Stomach smooth muscle (tissue), 2 donors: ENCODE data around the gene MYL5.
"Not testable (repeated sequence)": the region's sequence is repeated elsewhere in the genome, so short reads cannot be mapped to it uniquely, and the experiment has no call there.

Experiments
- H3K27ac ChIP-seq: one replicate; pipeline ENCODE4 v1.7.0; 2013; ENCODE audit warnings: mild to moderate bottlenecking, low read length, inconsistent platforms
- H3K27me3 ChIP-seq, 2 donors: one replicate each; pipeline ENCODE4 v1.7.0; 2013; ENCODE audit warnings: low read length in 2 of 2; ENCODE audit not compliant: insufficient read depth in 2 of 2, control insufficient read depth in 1 of 2
- H3K36me3 ChIP-seq, 2 donors: one replicate each; pipeline ENCODE4 v1.7.0; 2013; ENCODE audit warnings: low read length in 2 of 2; ENCODE audit not compliant: control insufficient read depth in 2 of 2, insufficient read depth in 2 of 2
- H3K4me1 ChIP-seq: one replicate; pipeline ENCODE4 v1.7.0; 2013; ENCODE audit warnings: low read length; ENCODE audit not compliant: control insufficient read depth, insufficient read depth
- H3K4me3 ChIP-seq, 2 donors: one replicate each; pipeline ENCODE4 v1.7.0; 2013; ENCODE audit warnings: low read length in 2 of 2
- H3K9ac ChIP-seq, 2 donors: one replicate each; pipeline ENCODE4 v1.7.0; 2013; ENCODE audit warnings: low read length in 2 of 2, mild to moderate bottlenecking in 1 of 2
- H3K9me3 ChIP-seq, 2 donors: one replicate each; pipeline ENCODE4 v1.7.0; 2013; ENCODE audit warnings: low read length in 2 of 2; ENCODE audit not compliant: control insufficient read depth in 2 of 2
- donor health status: healthy.
- donor health status: Pancreatic carcinoma.

MYL5 gene

GRCh38 chr4:705278-706082, 31.1 kb downstream of the MYL5 start, which contains the start of gene PCGF3:
Gene PCGF3, plus strand, starts transcription at chr4:705832. Its CDS starts 27,849 bp downstream, at chr4:733681.
- H3K4me3 ChIP-seq = peak within 1 kb of the TSS; percentile 87 to 89
- H3K4me1 ChIP-seq = peaks cover 26% of the 10 kb centered on the region
- peak within 1 kb of the TSS; percentile 37 for H3K27ac ChIP-seq
- peak within 1 kb of the TSS; percentile 97 to 98 for H3K9ac ChIP-seq
- no peaks in the 10 kb centered on the region for H3K27me3 ChIP-seq
- H3K36me3 ChIP-seq = peaks cover 0 to 2% of the 10 kb centered on the region in 2 donors
- no peaks in the 10 kb centered on the region for H3K9me3 ChIP-seq

GRCh38 chr4:706083-706633, 31.8 kb downstream of the MYL5 start:
- not testable (repeated sequence) for H3K9me3 ChIP-seq, H3K36me3 ChIP-seq, H3K27me3 ChIP-seq
- H3K27ac ChIP-seq = peak overlapping the region; percentile 37
- peak overlapping the region; percentile 97 to 98 for H3K9ac ChIP-seq
- peak overlapping the region; percentile 87 to 89 for H3K4me3 ChIP-seq
- H3K4me1 ChIP-seq = peaks cover 26% of the 10 kb centered on the region

- no peaks in the 10 kb centered on the region for H3K27me3 ChIP-seq
- no peaks in the 10 kb centered on the region for H3K9me3 ChIP-seq
- H3K4me3 ChIP-seq = peak overlapping the region; percentile 67 to 72
- H3K9ac ChIP-seq = peak overlapping the region; percentile 69 to 98
- peaks cover 26% of the 10 kb centered on the region for H3K4me1 ChIP-seq
- peaks cover 0 to 2% of the 10 kb centered on the region in 2 donors for H3K36me3 ChIP-seq
- H3K27ac ChIP-seq = no peak overlapping the region
Measured at GRCh38 chr4:706834-707598, 32.7 kb downstream of the MYL5 start.

GRCh38 chr4:707929-708630, 33.7 kb downstream of the MYL5 start:
- Histone ChIP-seq H3K27ac (no peak overlapping the region), H3K27me3 (no peaks in the 10 kb centered on the region), H3K36me3 (peaks cover 0 to 2% of the 10 kb centered on the region in 2 donors), H3K4me3 (peak overlapping the region in 1 of 2 donors; percentile 22), H3K4me1 (peaks cover 26% of the 10 kb centered on the region), H3K9me3 (no peaks in the 10 kb centered on the region), H3K9ac (peak overlapping the region; percentile 42 to 51)

GRCh38 chr4:708631-708933, 34.2 kb downstream of the MYL5 start:
- Histone ChIP-seq H3K4me3 (peak overlapping the region in 1 of 2 donors; percentile 22), H3K9ac (no peak overlapping the region), H3K4me1 (peaks cover 26% of the 10 kb centered on the region), H3K36me3 (peaks cover 0 to 2% of the 10 kb centered on the region in 2 donors), H3K27ac (no peak overlapping the region), H3K27me3 (no peaks in the 10 kb centered on the region), H3K9me3 (no peaks in the 10 kb centered on the region)

- Histone ChIP-seq H3K4me3 (no peak overlapping the region), H3K27me3 (no peaks in the 10 kb centered on the region), H3K4me1 (peaks cover 26% of the 10 kb centered on the region), H3K36me3 (peaks cover 0 to 2% of the 10 kb centered on the region in 2 donors), H3K27ac (no peak overlapping the region), H3K9ac (no peak overlapping the region), H3K9me3 (no peaks in the 10 kb centered on the region)
Measured at GRCh38 chr4:709348-709747, 35.0 kb downstream of the MYL5 start.

- H3K4me3 ChIP-seq = peak overlapping the region in 1 of 2 donors; percentile 15
- H3K9ac ChIP-seq = no peak overlapping the region
- H3K27me3 ChIP-seq = no peaks in the 10 kb centered on the region
- H3K36me3 ChIP-seq = peaks cover 0 to 2% of the 10 kb centered on the region in 2 donors
- no peak overlapping the region for H3K27ac ChIP-seq
- H3K4me1 ChIP-seq = peaks cover 24% of the 10 kb centered on the region
- H3K9me3 ChIP-seq = no peaks in the 10 kb centered on the region
Measured at GRCh38 chr4:710116-710515, 35.8 kb downstream of the MYL5 start.

- Histone ChIP-seq H3K9me3 (no peaks in the 10 kb centered on the region), H3K36me3 (peaks cover 0 to 2% of the 10 kb centered on the region in 2 donors), H3K4me3 (no peak overlapping the region), H3K4me1 (peaks cover 21% of the 10 kb centered on the region), H3K27me3 (no peaks in the 10 kb centered on the region), H3K27ac (no peak overlapping the region), H3K9ac (no peak overlapping the region)
Measured at GRCh38 chr4:710916-711315, 36.6 kb downstream of the MYL5 start.

- Histone ChIP-seq H3K36me3 (peaks cover 0 to 2% of the 10 kb centered on the region in 2 donors), H3K27ac (no peak overlapping the region), H3K4me3 (no peak overlapping the region), H3K4me1 (peaks cover 11% of the 10 kb centered on the region), H3K9ac (no peak overlapping the region), H3K27me3 (no peaks in the 10 kb centered on the region), H3K9me3 (no peaks in the 10 kb centered on the region)
Measured at GRCh38 chr4:712093-712492, 37.8 kb downstream of the MYL5 start.

GRCh38 chr4:712916-713632, 38.7 kb downstream of the MYL5 start:
- Histone ChIP-seq H3K9me3 (no peaks in the 10 kb centered on the region), H3K27me3 (no peaks in the 10 kb centered on the region), H3K27ac (no peak overlapping the region), H3K9ac (no peak overlapping the region), H3K4me3 (no peak overlapping the region), H3K4me1 (peaks cover 6% of the 10 kb centered on the region), H3K36me3 (peaks cover 0 to 2% of the 10 kb centered on the region in 2 donors)
